ENCODE measurements around the gene ANGEL2.

Gene ANGEL2

DNA sequence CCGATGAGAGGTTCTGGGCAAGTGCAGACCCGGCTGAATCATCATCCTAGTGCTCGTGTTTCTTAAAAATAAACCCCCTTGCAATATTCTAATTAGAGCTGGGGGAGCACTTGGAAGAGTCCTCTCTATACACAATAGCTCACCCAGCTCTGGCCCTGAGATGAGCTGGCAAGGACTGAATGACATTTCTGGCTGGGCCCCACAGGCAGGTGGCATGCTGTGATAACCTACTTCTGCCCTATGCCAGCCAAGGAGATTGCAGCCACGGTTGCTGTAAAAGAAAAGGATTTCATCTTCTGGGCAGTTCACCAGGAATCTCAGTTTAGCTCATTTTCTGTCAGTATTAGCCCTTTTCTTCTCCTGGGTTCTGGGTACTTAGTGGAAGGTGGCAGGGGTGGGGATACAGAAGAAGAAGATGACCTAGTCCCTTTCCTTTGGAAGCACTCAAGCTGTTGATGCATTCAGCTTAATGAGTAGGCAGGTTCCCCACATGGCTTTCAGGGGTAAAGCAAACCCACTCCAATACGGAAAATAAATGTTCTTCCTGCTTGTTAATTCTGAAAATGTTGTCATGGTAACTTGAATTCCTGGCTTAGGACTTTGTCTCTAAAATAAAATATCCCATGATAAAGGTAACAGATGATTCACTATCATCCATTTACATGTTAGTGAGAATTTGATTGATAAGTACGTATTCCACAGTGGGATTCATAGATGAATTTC lies 33.1 kb downstream of the ANGEL2 start:
- Histone ChIP-seq H2AFZ (ENCODE audit: low read length) (no peak overlapping the region), H2AK5ac (ENCODE audit: low read depth, low read length) (no peak overlapping the region), H3K4me2 (ENCODE audit: insufficient read depth, low read length, poor library complexity, severe bottlenecking) (no peak overlapping the region), H3K18ac (ENCODE audit: low read length) (no peak overlapping the region), H3K23ac (ENCODE audit: low read depth, low read length, poor library complexity) (no peak overlapping the region), H3K9ac (ENCODE audit: low read depth, low read length, poor library complexity) (no peak overlapping the region), H3K27me3 (ENCODE audit: control insufficient read depth in 3 of 3, insufficient read depth in 3 of 3, low read depth in 1 of 3, low read length in 3 of 3) (no peaks in the 10 kb centered on the region), H2BK15ac (ENCODE audit: low read length) (no peak overlapping the region), H3K4me1 (ENCODE audit: control insufficient read depth in 2 of 2, insufficient read depth in 1 of 2, low read depth in 1 of 2, low read length in 2 of 2) (peaks cover 9 to 17% of the 10 kb centered on the region in 2 donors), H4K91ac (ENCODE audit: low read depth, low read length, poor library complexity) (no peak overlapping the region), H3K14ac (ENCODE audit: low read length) (no peak overlapping the region), H2BK12ac (ENCODE audit: low read length) (no peak overlapping the region), H3K4ac (ENCODE audit: low read length) (no peak overlapping the region), H2BK120ac (ENCODE audit: low read depth, low read length) (no peak overlapping the region), H3K36me3 (replicated peaks in 1 of 2; ENCODE audit: control insufficient read depth in 2 of 2, insufficient read depth in 2 of 2, low read length in 2 of 2) (peaks cover 2% of the 10 kb centered on the region in 2 donors), H2BK5ac (ENCODE audit: low read length) (no peak overlapping the region), H3K4me3 (ENCODE audit: low read length in 2 of 2) (no peak overlapping the region), H3K79me1 (ENCODE audit: low read depth, low read length) (no peaks in the 10 kb centered on the region), H3K9me3 (replicated peaks in 1 of 2; ENCODE audit: control insufficient read depth in 2 of 2, insufficient read depth in 1 of 2, low read depth in 1 of 2, low read length in 2 of 2) (no peaks in the 10 kb centered on the region), H4K8ac (ENCODE audit: low read depth, low read length) (no peak overlapping the region), H3K27ac (replicated peaks; ENCODE audit: low read length) (no peak overlapping the region)
- WGBS, 2 donors (ENCODE audit: extremely low coverage in 2 of 2, insufficient read length in 2 of 2, insufficient replicate concordance in 1 of 2): no CpG with 5 or more reads among the region's 6 CpGs
- no peak for DNase-seq (ENCODE audit: low spot score)

DNA sequence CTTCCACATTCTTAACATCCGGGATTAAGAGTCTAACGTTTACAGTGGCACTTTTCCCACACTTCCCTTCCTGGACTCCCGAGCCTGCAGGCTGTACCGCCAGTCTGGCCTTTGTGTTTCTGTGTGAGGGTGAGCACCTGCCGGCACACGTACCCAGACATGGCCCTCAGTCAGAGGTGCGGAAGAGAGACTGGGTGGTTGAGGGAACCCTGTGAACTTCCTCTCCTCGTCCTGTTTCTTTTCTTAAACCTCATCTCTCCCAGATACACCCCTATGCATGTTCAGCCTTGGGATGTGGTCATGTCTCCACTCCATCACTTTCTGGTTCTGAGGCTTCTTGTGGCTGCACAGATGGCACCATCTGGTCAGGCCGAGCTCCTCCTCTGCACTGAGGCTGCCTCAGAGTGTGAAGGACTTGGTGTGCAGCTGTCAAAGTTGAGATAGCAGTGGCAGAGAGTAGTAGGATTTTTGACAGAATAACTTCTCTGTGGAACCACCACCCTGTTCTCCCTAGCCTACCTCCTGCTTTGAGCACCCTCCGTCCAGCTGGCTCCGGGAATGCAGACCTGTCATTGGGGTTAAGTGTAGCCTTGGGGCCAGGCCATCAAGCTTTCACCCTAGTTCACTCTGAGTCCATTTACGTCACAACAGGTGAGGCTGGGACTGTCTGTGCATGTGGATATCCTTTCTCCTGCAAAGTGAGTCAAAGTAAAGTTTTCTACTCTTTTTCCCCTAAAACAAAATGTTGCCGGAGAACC lies 33.9 kb downstream of the ANGEL2 start:
- H2BK12ac ChIP-seq (ENCODE audit: low read length): no peak overlapping the region
- H3K4me3 ChIP-seq (ENCODE audit: low read length in 2 of 2): no peak overlapping the region
- H3K36me3 ChIP-seq (replicated peaks in 1 of 2; ENCODE audit: control insufficient read depth in 2 of 2, insufficient read depth in 2 of 2, low read length in 2 of 2): peaks cover 0 to 2% of the 10 kb centered on the region in 2 donors
- no peak overlapping the region for H2AFZ ChIP-seq (ENCODE audit: low read length)
- peaks cover 9 to 17% of the 10 kb centered on the region in 2 donors for H3K4me1 ChIP-seq (ENCODE audit: control insufficient read depth in 2 of 2, insufficient read depth in 1 of 2, low read depth in 1 of 2, low read length in 2 of 2)
- no peak overlapping the region for H3K9ac ChIP-seq (ENCODE audit: low read depth, low read length, poor library complexity)
- no peak overlapping the region for H2AK5ac ChIP-seq (ENCODE audit: low read depth, low read length)
- H3K18ac ChIP-seq (ENCODE audit: low read length): no peak overlapping the region
- H2BK120ac ChIP-seq (ENCODE audit: low read depth, low read length): no peak overlapping the region
- H3K4ac ChIP-seq (ENCODE audit: low read length): no peak overlapping the region
- peak overlapping the region; percentile 32 for H2BK5ac ChIP-seq (ENCODE audit: low read length)
- H3K4me2 ChIP-seq (ENCODE audit: insufficient read depth, low read length, poor library complexity, severe bottlenecking): no peak overlapping the region
- no peak overlapping the region for H4K91ac ChIP-seq (ENCODE audit: low read depth, low read length, poor library complexity)
- no peaks in the 10 kb centered on the region for H3K9me3 ChIP-seq (replicated peaks in 1 of 2; ENCODE audit: control insufficient read depth in 2 of 2, insufficient read depth in 1 of 2, low read depth in 1 of 2, low read length in 2 of 2)
- no peak overlapping the region for H4K8ac ChIP-seq (ENCODE audit: low read depth, low read length)
- no peak overlapping the region for H3K14ac ChIP-seq (ENCODE audit: low read length)
- no peak overlapping the region for H3K27ac ChIP-seq (replicated peaks; ENCODE audit: low read length)
- no peak overlapping the region for H2BK15ac ChIP-seq (ENCODE audit: low read length)
- DNase-seq (ENCODE audit: low spot score): no peak
- H3K79me1 ChIP-seq (ENCODE audit: low read depth, low read length): no peaks in the 10 kb centered on the region
- WGBS, 2 donors (ENCODE audit: extremely low coverage in 2 of 2, insufficient read length in 2 of 2, insufficient replicate concordance in 1 of 2): no CpG with 5 or more reads among the region's 13 CpGs
- H3K23ac ChIP-seq (ENCODE audit: low read depth, low read length, poor library complexity): peak overlapping the region; percentile 21
- no peaks in the 10 kb centered on the region for H3K27me3 ChIP-seq (ENCODE audit: control insufficient read depth in 3 of 3, insufficient read depth in 3 of 3, low read depth in 1 of 3, low read length in 3 of 3)

DNA sequence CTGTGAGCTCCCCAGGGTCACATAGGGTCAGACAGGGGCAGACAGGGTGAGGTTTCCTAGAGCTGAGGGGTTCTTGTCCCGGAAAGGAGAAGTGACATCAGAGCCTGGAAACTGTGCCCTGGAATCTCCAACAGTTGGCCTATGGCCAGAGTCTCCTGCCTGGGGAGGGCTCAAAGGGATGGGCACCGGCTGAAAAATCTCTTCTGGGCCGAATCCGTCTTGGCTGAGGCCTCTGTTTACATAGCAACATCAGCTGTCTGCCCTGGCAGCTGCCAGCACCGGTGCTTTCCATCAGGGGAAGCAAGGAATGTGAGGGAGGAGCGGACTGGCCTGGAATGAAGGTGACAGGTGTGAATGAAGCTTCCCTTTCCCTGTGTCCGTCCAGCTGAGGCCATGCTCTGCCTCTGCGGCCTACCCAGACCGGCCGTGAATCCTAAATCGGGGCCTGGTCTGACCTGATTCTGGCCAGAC lies 34.6 kb downstream of the ANGEL2 start:
- Histone ChIP-seq H2BK120ac (ENCODE audit: low read depth, low read length) (no peak overlapping the region), H4K8ac (ENCODE audit: low read depth, low read length) (no peak overlapping the region), H3K4me2 (ENCODE audit: insufficient read depth, low read length, poor library complexity, severe bottlenecking) (no peak overlapping the region), H3K23ac (ENCODE audit: low read depth, low read length, poor library complexity) (no peak overlapping the region), H3K79me1 (ENCODE audit: low read depth, low read length) (no peaks in the 10 kb centered on the region), H2AK5ac (ENCODE audit: low read depth, low read length) (no peak overlapping the region), H2BK12ac (ENCODE audit: low read length) (no peak overlapping the region), H3K36me3 (replicated peaks in 1 of 2; ENCODE audit: control insufficient read depth in 2 of 2, insufficient read depth in 2 of 2, low read length in 2 of 2) (peaks cover 0 to 2% of the 10 kb centered on the region in 2 donors), H3K9ac (ENCODE audit: low read depth, low read length, poor library complexity) (no peak overlapping the region), H3K4me1 (ENCODE audit: control insufficient read depth in 2 of 2, insufficient read depth in 1 of 2, low read depth in 1 of 2, low read length in 2 of 2) (peaks cover 9 to 17% of the 10 kb centered on the region in 2 donors), H3K14ac (ENCODE audit: low read length) (no peak overlapping the region), H3K9me3 (replicated peaks in 1 of 2; ENCODE audit: control insufficient read depth in 2 of 2, insufficient read depth in 1 of 2, low read depth in 1 of 2, low read length in 2 of 2) (no peaks in the 10 kb centered on the region), H3K18ac (ENCODE audit: low read length) (no peak overlapping the region), H4K91ac (ENCODE audit: low read depth, low read length, poor library complexity) (no peak overlapping the region), H2AFZ (ENCODE audit: low read length) (no peak overlapping the region), H3K27ac (replicated peaks; ENCODE audit: low read length) (no peak overlapping the region), H2BK15ac (ENCODE audit: low read length) (no peak overlapping the region), H3K4me3 (ENCODE audit: low read length in 2 of 2) (no peak overlapping the region), H3K27me3 (ENCODE audit: control insufficient read depth in 3 of 3, insufficient read depth in 3 of 3, low read depth in 1 of 3, low read length in 3 of 3) (no peaks in the 10 kb centered on the region), H3K4ac (ENCODE audit: low read length) (no peak overlapping the region), H2BK5ac (ENCODE audit: low read length) (no peak overlapping the region)
- no CpG with 5 or more reads among the region's 11 CpGs for WGBS, 2 donors (ENCODE audit: extremely low coverage in 2 of 2, insufficient read length in 2 of 2, insufficient replicate concordance in 1 of 2)
- DNase-seq (ENCODE audit: low spot score): no peak

DNA sequence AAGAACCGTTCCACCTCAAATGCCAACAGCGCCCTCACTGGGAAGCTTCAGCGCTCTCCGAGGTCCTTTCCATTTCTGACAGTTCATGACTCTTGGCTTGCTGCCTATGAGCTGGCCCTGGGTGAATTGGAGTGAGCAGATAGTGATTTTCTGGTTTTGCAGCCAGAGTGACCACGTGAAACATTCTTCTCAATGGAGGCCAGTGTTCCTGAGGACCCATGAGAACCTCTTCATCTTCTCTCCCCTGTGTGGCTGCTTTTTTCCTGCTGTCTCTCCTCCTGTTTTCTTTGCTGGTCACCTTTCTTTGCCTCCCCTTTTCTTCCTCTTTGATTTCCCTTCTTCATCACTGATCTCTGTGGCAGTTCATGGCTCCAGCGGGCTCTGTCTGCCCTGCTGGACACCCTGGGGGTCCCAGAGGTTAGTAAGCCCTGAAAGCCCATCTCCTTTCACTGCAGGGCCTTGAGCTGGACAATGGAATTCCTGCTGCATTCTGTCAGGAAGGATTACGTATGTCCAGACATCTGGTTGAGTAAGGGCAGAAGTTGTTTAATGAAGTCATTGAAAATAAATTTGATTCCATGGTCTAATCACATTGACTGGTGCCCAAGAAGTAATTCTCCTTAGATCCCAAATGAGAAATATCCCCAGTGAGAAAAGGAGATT lies 35.4 kb downstream of the ANGEL2 start:
- Histone ChIP-seq H2AK5ac (ENCODE audit: low read depth, low read length) (no peak overlapping the region), H2AFZ (ENCODE audit: low read length) (no peak overlapping the region), H3K79me1 (ENCODE audit: low read depth, low read length) (no peaks in the 10 kb centered on the region), H3K36me3 (replicated peaks in 1 of 2; ENCODE audit: control insufficient read depth in 2 of 2, insufficient read depth in 2 of 2, low read length in 2 of 2) (peaks cover 3 to 6% of the 10 kb centered on the region in 2 donors), H2BK5ac (ENCODE audit: low read length) (no peak overlapping the region), H3K23ac (ENCODE audit: low read depth, low read length, poor library complexity) (no peak overlapping the region), H3K4ac (ENCODE audit: low read length) (no peak overlapping the region), H2BK15ac (ENCODE audit: low read length) (no peak overlapping the region), H3K27me3 (ENCODE audit: control insufficient read depth in 3 of 3, insufficient read depth in 3 of 3, low read depth in 1 of 3, low read length in 3 of 3) (no peaks in the 10 kb centered on the region), H2BK120ac (ENCODE audit: low read depth, low read length) (no peak overlapping the region), H3K27ac (replicated peaks; ENCODE audit: low read length) (peak overlapping the region; percentile 30), H3K9ac (ENCODE audit: low read depth, low read length, poor library complexity) (no peak overlapping the region), H3K4me1 (ENCODE audit: control insufficient read depth in 2 of 2, insufficient read depth in 1 of 2, low read depth in 1 of 2, low read length in 2 of 2) (peaks cover 9 to 17% of the 10 kb centered on the region in 2 donors), H4K91ac (ENCODE audit: low read depth, low read length, poor library complexity) (no peak overlapping the region), H3K4me3 (ENCODE audit: low read length in 2 of 2) (no peak overlapping the region), H3K14ac (ENCODE audit: low read length) (no peak overlapping the region), H3K18ac (ENCODE audit: low read length) (no peak overlapping the region), H3K9me3 (replicated peaks in 1 of 2; ENCODE audit: control insufficient read depth in 2 of 2, insufficient read depth in 1 of 2, low read depth in 1 of 2, low read length in 2 of 2) (no peaks in the 10 kb centered on the region), H3K4me2 (ENCODE audit: insufficient read depth, low read length, poor library complexity, severe bottlenecking) (no peak overlapping the region), H2BK12ac (ENCODE audit: low read length) (no peak overlapping the region), H4K8ac (ENCODE audit: low read depth, low read length) (no peak overlapping the region)
- DNase-seq (ENCODE audit: low spot score): peak; percentile 36
- no CpG with 5 or more reads among the region's 7 CpGs for WGBS, 2 donors (ENCODE audit: extremely low coverage in 2 of 2, insufficient read length in 2 of 2, insufficient replicate concordance in 1 of 2)

All from neuronal stem cell (in vitro differentiated cells).